NB4 (cell line): ENCODE results near the gene PCBP4.

ENCODE experiments used
- DNase-seq: peaks from one replicate; pipeline ENCODE4 v3.0.0; 2010; ENCODE audit warnings: low read depth
- H3K4me3 ChIP-seq: one replicate; pipeline ENCODE4 v1.5.1; 2011; ENCODE audit warnings: mild to moderate bottlenecking, low read depth, low read length, moderate library complexity
- CTCF ChIP-seq: IDR thresholded peaks from one replicate; pipeline ENCODE4 v1.5.1; 2012; ENCODE audit warnings: low read depth, low read length
- MAX ChIP-seq: IDR thresholded peaks from 2 replicates; pipeline ENCODE4 v1.6.1; 2011; ENCODE audit warnings: low read depth, low read length
- MYC ChIP-seq: IDR thresholded peaks from 2 replicates; pipeline ENCODE4 v1.6.1; 2011; ENCODE audit warnings: low read depth, low read length
- POLR2A ChIP-seq: IDR thresholded peaks from 2 replicates; pipeline ENCODE4 v1.6.1; 2011; ENCODE audit warnings: mild to moderate bottlenecking; ENCODE audit not compliant: insufficient read length; ENCODE audit errors: extremely low read depth

PCBP4 gene

GRCh38 chr3:52010431-52010830 lies 43.2 kb upstream of the PCBP4 start:
- H3K4me3 ChIP-seq: no peak overlapping the region
- TF ChIP-seq CTCF (no peak), MYC (no peak), POLR2A (no peak), MAX (no peak)
- DNase-seq: no peak

- H3K4me3 ChIP-seq: no peak overlapping the region
- peak; percentile 2 for TF ChIP-seq CTCF
- no peak for TF ChIP-seq MYC
- no peak for TF ChIP-seq POLR2A
- TF ChIP-seq MAX: peak; percentile 53; the same call in 1 of the 2 replicates
- DNase-seq: peak; percentile 68
Observed at GRCh38 chr3:52007291-52007690, 40.0 kb upstream of the PCBP4 start.

- no peak for DNase-seq
- no peak overlapping the region for H3K4me3 ChIP-seq
- TF ChIP-seq POLR2A (no peak), MAX (no peak), MYC (no peak), CTCF (no peak)
Observed at GRCh38 chr3:52006820-52007133, 39.5 kb upstream of the PCBP4 start.

GRCh38 chr3:52006017-52006819 lies 39.0 kb upstream of the PCBP4 start:
- no peak overlapping the region for H3K4me3 ChIP-seq
- TF ChIP-seq MYC (no peak), CTCF (no peak), POLR2A (no peak), MAX (no peak)
- peak; percentile 78 for DNase-seq

- no peak for DNase-seq
- no peak overlapping the region for H3K4me3 ChIP-seq
- TF ChIP-seq CTCF (no peak), MYC (no peak), POLR2A (no peak), MAX (no peak)
Observed at GRCh38 chr3:52005571-52005986, 38.3 kb upstream of the PCBP4 start.
